Activated CD8-positive, alpha-beta memory T cell treated with anti-CD3 and anti-CD28 coated beads, Interleukin-2, amount 50 U/mL, for 24 hours (primary cell): ENCODE measurements around the gene NXN.
"Not testable (repeated sequence)": the region's sequence is repeated elsewhere in the genome, so short reads cannot be mapped to it uniquely, and the experiment has no call there.

Experiments used
- DNase-seq: peaks from one replicate; pipeline ENCODE4 v3.0.0-alpha.2; 2020; ENCODE audit errors: extremely low read depth

The NXN gene

GRCh38 chr17:830381-830780, 149.2 kb downstream of the NXN start:
- DNase-seq = no peak

GRCh38 chr17:829614-830013, 150.0 kb downstream of the NXN start:
- DNase-seq = not testable (repeated sequence)

- no peak for DNase-seq
These were observed 150.8 kb downstream of the NXN start for GRCh38 chr17:828761-829160.

- DNase-seq = no peak
These were observed 152.8 kb downstream of the NXN start for GRCh38 chr17:826778-827177.

GRCh38 chr17:825216-825615, 154.4 kb downstream of the NXN start:
- no peak for DNase-seq

GRCh38 chr17:824378-824777, 155.2 kb downstream of the NXN start:
- DNase-seq = no peak

GRCh38 chr17:823501-823902, 156.1 kb downstream of the NXN start:
- no peak for DNase-seq

GRCh38 chr17:819251-819650, 160.3 kb downstream of the NXN start:
- no peak for DNase-seq

- no peak for DNase-seq
These were observed 165.2 kb downstream of the NXN start for GRCh38 chr17:814371-814770.

- DNase-seq = no peak
These were observed 166.9 kb downstream of the NXN start for GRCh38 chr17:812638-813204.

- no peak for DNase-seq
These were observed 168.4 kb downstream of the NXN start for GRCh38 chr17:811051-811784.

GRCh38 chr17:807523-808294, 171.9 kb downstream of the NXN start:
- no peak for DNase-seq

- DNase-seq = no peak
These were observed 172.6 kb downstream of the NXN start for GRCh38 chr17:806781-807522.

- no peak for DNase-seq
These were observed 173.2 kb downstream of the NXN start for GRCh38 chr17:806346-806745.

GRCh38 chr17:805886-806285, 173.7 kb downstream of the NXN start:
- DNase-seq = not testable (repeated sequence)

GRCh38 chr17:804541-805435, 174.8 kb downstream of the NXN start:
- no peak for DNase-seq

GRCh38 chr17:802901-803881, 176.4 kb downstream of the NXN start:
- no peak for DNase-seq

- DNase-seq = no peak
These were observed 177.1 kb downstream of the NXN start for GRCh38 chr17:802481-802880.

GRCh38 chr17:801660-802059, 177.9 kb downstream of the NXN start:
- DNase-seq = no peak
